GM21825 (cell line): ENCODE measurements around the gene RAB3C.

Experiments
- ATAC-seq: cut with Tn5 transposase; IDR thresholded peaks from one replicate; pipeline ENCODE4 v1.9.1; 2021; ENCODE audit warnings: mild to moderate bottlenecking, moderate library complexity; ENCODE audit not compliant: unreplicated experiment

The RAB3C gene

DNA sequence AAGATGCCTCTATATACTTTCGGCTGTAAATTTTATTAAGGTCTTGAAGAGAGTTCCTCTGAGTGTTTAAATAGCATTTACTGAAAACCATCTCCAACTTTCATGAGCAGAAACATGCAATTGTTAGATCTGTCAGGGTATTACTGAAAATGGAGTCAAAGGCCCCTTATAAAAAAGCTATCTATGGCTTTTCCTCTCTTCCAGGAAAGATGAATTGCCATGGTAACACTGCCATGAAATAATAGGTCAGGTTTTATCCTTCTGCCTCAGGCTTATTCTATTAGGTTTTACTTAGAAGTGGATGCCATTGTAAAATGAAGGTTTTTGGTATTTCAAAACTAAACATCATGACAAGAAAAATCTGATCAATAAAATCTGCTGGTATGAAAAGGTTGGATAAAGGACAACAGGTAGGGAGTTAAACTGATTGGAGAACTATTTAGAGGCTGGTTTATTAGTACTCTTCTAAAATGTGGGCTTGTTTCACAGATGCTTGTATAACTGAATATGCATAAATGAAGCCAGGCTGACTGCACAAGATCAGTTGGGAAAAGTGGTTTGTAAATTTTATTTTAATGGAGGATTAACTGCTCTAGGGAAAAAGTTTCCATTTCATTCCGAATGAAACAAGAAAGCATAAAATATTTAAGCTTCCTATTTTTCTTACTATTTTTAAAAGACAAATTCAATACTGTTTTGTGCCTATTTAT, 135.5 kb downstream of the RAB3C start:
- no peak for ATAC-seq

GRCh38 chr5:58722160-58722559, 139.3 kb downstream of the RAB3C start:
- no peak for ATAC-seq

GRCh38 chr5:58724992-58725391, 142.1 kb downstream of the RAB3C start:
- ATAC-seq = no peak

GRCh38 chr5:58731641-58732040, 148.8 kb downstream of the RAB3C start:
- ATAC-seq = no peak

DNA sequence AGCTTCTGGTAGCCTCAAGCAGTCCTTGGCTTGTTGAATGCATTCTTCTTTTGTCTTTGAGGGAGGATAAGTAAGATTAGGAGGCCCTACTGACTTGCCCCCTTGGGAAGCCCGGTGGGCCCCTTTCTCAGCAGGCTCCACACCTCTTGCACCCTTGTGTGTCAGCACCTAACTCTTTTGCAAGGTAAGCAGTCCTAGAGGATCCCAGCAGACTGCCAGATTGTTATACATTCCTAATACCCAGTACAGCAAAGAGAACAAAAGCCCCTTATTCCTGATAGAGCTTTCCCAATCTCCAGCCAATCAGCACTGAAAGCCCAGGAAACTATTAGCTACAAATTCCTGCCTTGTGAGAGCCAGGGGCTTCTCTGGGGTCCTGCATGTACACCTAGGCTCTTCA, 152.8 kb downstream of the RAB3C start:
- ATAC-seq = no peak

DNA sequence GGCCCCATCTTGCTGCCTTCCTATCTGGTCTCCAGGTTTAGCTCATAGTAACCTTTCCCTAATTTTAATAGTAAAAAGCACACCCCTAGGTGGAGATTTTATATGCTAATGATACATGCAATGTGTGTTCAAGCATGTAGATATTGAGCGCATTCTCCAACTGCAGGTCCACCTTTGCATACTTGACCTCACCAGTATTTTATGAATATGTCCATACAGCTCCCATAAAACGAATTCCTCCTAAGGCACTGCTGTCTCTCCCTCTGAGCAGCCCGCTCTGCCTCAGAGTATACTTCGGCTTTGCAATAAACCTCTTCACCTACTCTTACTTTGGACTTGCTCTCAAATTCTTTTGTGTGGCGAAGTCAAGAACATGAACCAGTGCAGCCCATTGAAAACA, 153.3 kb downstream of the RAB3C start:
- ATAC-seq = no peak

- ATAC-seq = no peak
Measured at GRCh38 chr5:58737671-58738070, 154.8 kb downstream of the RAB3C start.

DNA sequence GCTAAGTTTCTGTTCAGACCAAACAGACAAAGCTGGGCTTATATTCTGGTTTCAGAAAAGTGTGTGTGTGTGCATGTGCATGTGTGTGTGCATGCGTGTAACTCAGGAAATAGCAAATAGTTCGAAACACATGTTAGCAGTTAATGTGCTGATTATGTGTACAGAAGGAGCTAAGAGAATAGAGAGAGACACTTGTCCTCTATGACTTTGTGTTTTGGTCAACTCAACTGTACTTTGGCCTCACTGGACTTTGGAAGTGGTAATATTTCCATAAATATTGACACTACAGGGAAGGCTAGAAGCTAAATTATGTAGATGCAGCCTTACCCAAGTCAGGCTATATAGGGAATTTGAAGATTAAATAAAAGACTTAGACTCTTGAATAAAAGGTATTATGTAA, 155.5 kb downstream of the RAB3C start:
- ATAC-seq = no peak

GRCh38 chr5:58739051-58739450, 156.2 kb downstream of the RAB3C start:
- no peak for ATAC-seq

DNA sequence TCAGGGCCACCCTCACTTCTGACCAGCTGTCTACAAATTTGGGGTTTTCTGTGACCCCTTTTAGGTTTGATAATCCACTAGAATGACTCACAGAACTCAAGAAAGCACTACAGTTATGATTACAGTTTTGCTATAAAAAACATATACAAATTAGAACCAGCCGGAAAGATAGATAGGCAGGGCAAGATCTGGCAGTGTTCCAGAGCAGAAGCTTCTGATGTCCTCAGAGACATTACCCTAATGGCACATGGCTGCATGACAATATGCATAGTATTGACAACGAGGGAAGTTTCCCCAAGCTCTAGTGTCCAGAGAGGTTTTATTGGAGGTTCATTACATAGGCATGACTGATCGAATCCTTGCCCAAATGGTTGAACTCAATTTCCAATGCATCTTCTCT, 158.1 kb downstream of the RAB3C start:
- no peak for ATAC-seq

GRCh38 chr5:58745350-58745749, 162.5 kb downstream of the RAB3C start:
- no peak for ATAC-seq

DNA sequence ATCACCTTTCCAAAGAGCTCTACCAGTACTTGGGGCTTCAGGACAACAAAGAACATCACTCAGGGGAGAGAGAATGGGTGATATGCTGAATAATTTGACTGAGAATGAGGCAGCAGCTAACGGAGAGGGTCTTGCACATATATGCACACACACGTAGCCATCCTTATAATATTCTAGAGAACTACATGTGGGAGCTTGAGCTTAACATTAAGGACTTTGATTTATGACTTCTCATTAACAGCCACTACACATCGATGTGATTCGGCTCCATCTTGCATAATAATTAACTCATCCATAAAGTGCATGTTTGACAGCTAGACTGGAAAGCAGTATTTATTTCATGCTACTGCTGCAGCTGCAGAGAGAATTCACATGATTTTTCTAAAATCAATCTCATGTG, 163.4 kb downstream of the RAB3C start:
- ATAC-seq = no peak

- ATAC-seq = no peak
Measured at GRCh38 chr5:58750036-58750435, 167.2 kb downstream of the RAB3C start.

DNA sequence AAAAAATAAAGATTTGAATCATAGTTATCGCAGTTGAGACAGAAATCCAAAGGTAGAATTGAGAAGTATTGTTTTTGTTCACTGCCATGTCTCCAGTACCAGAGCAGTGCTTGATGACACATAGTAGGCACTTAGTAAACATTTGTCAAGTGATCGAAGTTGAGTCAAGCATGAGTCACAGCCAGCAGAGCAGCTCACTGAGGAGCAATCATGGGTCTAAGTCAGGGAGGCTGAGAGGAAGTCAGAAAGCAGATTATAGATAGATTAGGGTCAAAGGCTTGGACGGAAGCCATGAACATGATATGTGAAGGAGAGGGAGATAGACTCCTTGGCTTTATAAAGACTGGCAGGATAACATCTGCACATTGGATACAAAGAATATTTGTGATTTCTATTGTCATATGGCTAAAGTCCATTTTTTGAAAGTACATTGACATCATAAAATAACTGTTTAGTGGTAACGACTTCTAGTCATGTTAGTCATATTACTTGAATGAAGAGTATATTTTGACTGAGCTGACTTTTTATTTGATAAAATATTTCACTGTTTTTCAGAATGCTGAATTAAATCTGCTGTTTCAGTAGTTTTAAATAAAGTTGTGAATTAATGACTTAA, 168.5 kb downstream of the RAB3C start:
- ATAC-seq = no peak

DNA sequence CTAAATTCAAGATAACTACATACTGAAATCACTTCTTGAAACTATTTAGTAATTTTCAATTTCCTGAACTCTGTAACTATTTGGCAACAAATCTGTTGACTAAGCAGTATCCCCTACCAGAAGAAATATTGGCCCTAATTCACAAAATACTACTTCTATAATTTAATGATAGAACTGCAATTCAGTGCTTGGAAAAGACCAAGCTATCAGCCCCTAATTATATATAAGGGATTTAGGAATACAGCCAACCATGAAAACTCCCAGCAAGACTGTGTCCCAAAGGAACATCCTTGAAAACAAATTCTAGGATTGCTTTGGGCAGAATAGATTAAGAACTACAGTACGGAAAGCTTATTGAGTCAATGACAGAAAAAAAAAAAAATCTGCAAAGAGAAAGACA, 169.2 kb downstream of the RAB3C start:
- no peak for ATAC-seq

GRCh38 chr5:58753446-58753845, 170.6 kb downstream of the RAB3C start:
- ATAC-seq = no peak

GRCh38 chr5:58754250-58754649, 171.4 kb downstream of the RAB3C start:
- no peak for ATAC-seq

- ATAC-seq = no peak
Measured at GRCh38 chr5:58755397-58755796, 172.5 kb downstream of the RAB3C start.

GRCh38 chr5:58759745-58760144, 176.9 kb downstream of the RAB3C start:
- peak; percentile 86 for ATAC-seq

- ATAC-seq = no peak
Measured at GRCh38 chr5:58760222-58760621, 177.3 kb downstream of the RAB3C start.

GRCh38 chr5:58761407-58761806, 178.5 kb downstream of the RAB3C start:
- no peak for ATAC-seq

DNA sequence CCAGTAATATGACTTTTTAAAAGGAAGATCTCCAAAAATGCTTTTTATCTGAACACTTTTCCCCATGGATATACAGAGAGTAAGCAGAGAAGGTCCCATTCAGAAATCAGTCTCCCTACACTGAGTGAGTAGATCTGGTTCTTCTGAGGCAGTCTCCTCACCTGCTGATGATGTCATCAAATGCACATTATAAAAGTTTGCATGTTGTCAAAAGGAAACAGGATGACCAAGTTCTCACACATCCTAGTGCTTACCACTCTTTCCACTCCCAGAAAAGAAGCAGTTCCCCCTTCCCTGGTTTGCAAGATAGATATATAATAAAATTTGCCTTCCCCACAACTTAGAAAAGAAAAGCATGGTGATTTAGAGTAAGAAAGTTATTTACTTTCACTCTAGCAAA, 180.5 kb downstream of the RAB3C start:
- no peak for ATAC-seq

DNA sequence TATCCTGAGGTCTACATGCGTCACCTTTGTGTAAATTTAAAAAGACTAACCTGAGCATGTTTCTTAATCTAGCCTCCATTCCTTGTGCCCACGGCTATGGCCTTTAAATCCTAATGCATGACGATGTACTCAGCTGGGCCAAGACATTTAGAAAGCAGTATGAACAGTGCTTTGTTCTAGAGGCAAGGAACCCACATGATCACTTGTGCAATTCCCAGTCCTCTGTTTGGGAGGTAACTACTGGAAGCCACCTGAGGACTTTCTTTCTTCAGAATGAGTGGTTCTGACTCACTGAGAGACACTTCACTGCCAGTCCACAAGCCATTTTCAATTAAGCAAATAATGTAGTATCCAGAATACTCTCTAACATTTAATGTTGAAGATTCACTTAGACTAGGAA, 181.3 kb downstream of the RAB3C start:
- ATAC-seq = no peak
